SU-DHL-6 (cell line): Measurements from ENCODE around the gene PANK2.

Experiments
- H2AFZ ChIP-seq: fragments of 200-600 bp; sonication (generic); 2 replicates; pipeline ENCODE4 v1.6.1; 2014; ENCODE audit warnings: low read depth, mild to moderate bottlenecking, moderate library complexity, mixed read lengths, antibody characterized with exemption, low read length; ENCODE audit not compliant: severe bottlenecking
- H3F3A ChIP-seq: fragments of 200-600 bp; shearing (Covaris generic); 2 replicates; pipeline ENCODE4 v1.6.0; 2016; ENCODE audit warnings: antibody characterized with exemption, mild to moderate bottlenecking; ENCODE audit not compliant: insufficient read depth
- H3K27ac ChIP-seq: fragments of 200-600 bp; sonication (generic); 2 replicates; pipeline ENCODE4 v1.5.1; 2016; ENCODE audit warnings: low read depth, mild to moderate bottlenecking, low read length, moderate library complexity, mixed read lengths
- H3K27me3 ChIP-seq: fragments of 200-600 bp; sonication (generic), shearing (Covaris generic); 2 replicates; pipeline ENCODE4 v1.6.0; 2014; ENCODE audit warnings: mild to moderate bottlenecking, low read length
- H3K36me3 ChIP-seq: fragments of 200-600 bp; sonication (generic); 2 replicates; pipeline ENCODE4 v1.6.1; 2014; ENCODE audit warnings: mild to moderate bottlenecking, low read length, mixed read lengths
- H3K4me2 ChIP-seq: fragments of 300-600, 200-600 bp; shearing (Covaris generic), sonication (generic); 2 replicates; pipeline ENCODE4 v1.6.0; 2014; ENCODE audit warnings: low read length, low read depth, mild to moderate bottlenecking; ENCODE audit not compliant: poor library complexity, severe bottlenecking
- H3K4me3 ChIP-seq: fragments of 200-600 bp; sonication (generic); 2 replicates; pipeline ENCODE4 v1.5.1; 2014; ENCODE audit warnings: antibody characterized with exemption, low read length, mild to moderate bottlenecking, mixed read lengths; ENCODE audit not compliant: insufficient read depth, poor library complexity, severe bottlenecking
- H3K79me2 ChIP-seq: fragments of 200-600 bp; sonication (generic); 2 replicates; pipeline ENCODE4 v1.6.1; 2014; ENCODE audit warnings: mild to moderate bottlenecking, low read length, moderate library complexity; ENCODE audit not compliant: insufficient read depth
- H3K9ac ChIP-seq: fragments of 200-600 bp; sonication (generic); 2 replicates; pipeline ENCODE4 v1.7.0; 2014; ENCODE audit warnings: mild to moderate bottlenecking, low read length
- H3K9me2 ChIP-seq: fragments of 200-600 bp; sonication (generic); replicated peaks from 2 replicates; pipeline ENCODE4 v1.6.1; 2014; ENCODE audit warnings: low read length; ENCODE audit not compliant: insufficient read depth
- H3K9me3 ChIP-seq: fragments of 200-600 bp; sonication (generic); 2 replicates; pipeline ENCODE4 v1.6.1; 2014; ENCODE audit warnings: low read length, mixed read lengths; ENCODE audit not compliant: insufficient read depth
- H4K20me1 ChIP-seq: fragments of 200-600 bp; sonication (generic); 2 replicates; pipeline ENCODE4 v1.6.1; 2014; ENCODE audit warnings: low read depth, mild to moderate bottlenecking, antibody characterized with exemption, low read length, moderate library complexity, mixed read lengths
- CTCF ChIP-seq: fragments of 200-600 bp; sonication (generic); IDR thresholded peaks from one replicate; pipeline ENCODE4 v1.5.1; 2017; ENCODE audit warnings: antibody characterized with exemption, mild to moderate bottlenecking, low read length, moderate library complexity; ENCODE audit not compliant: insufficient read depth, poor library complexity, severe bottlenecking
- EZH2phosphoT487 ChIP-seq: fragments of 200-600 bp; sonication (generic), shearing (Covaris generic); conservative IDR thresholded peaks from 2 replicates; pipeline ENCODE4 v1.6.1; 2018; ENCODE audit warnings: mild to moderate bottlenecking, antibody characterized with exemption, low read length, moderate library complexity, mixed read lengths

PANK2 gene

GRCh38 chr20:3932681-3933080 is 43.5 kb downstream of the PANK2 start:
- Histone ChIP-seq H3K79me2 (no peaks in the 10 kb centered on the region), H3K27me3 (no peaks in the 10 kb centered on the region), H2AFZ (no peak overlapping the region), H3K9me3 (no peaks in the 10 kb centered on the region), H4K20me1 (no peaks in the 10 kb centered on the region), H3K4me3 (no peak overlapping the region), H3K27ac (no peak overlapping the region), H3K36me3 (no peaks in the 10 kb centered on the region), H3K9me2 (no peaks in the 10 kb centered on the region), H3F3A (peaks cover 12% of the 10 kb centered on the region), H3K4me2 (no peak overlapping the region), H3K9ac (no peak overlapping the region)
- no peak for TF ChIP-seq CTCF
- no peak for TF ChIP-seq EZH2phosphoT487

GRCh38 chr20:3933218-3933617 is 44.0 kb downstream of the PANK2 start:
- Histone ChIP-seq H3K4me2 (no peak overlapping the region), H2AFZ (no peak overlapping the region), H3K4me3 (no peak overlapping the region)

GRCh38 chr20:3934624-3935023 is 45.4 kb downstream of the PANK2 start:
- Histone ChIP-seq H3K4me3 (no peak overlapping the region), H2AFZ (no peak overlapping the region), H3F3A (no peaks in the 10 kb centered on the region), H3K79me2 (no peaks in the 10 kb centered on the region), H3K9ac (no peak overlapping the region), H3K27me3 (no peaks in the 10 kb centered on the region), H4K20me1 (no peaks in the 10 kb centered on the region), H3K36me3 (no peaks in the 10 kb centered on the region), H3K27ac (no peak overlapping the region), H3K9me3 (no peaks in the 10 kb centered on the region), H3K9me2 (no peaks in the 10 kb centered on the region), H3K4me2 (no peak overlapping the region)
- TF ChIP-seq EZH2phosphoT487 = no peak
- no peak for TF ChIP-seq CTCF

More at GRCh38 chr20:3933218-3933617, 44.0 kb downstream of the PANK2 start:
- H3K9me3 ChIP-seq = no peaks in the 10 kb centered on the region
- H3F3A ChIP-seq = peaks cover 8% of the 10 kb centered on the region; the same call in 1 of the 2 replicates
- H4K20me1 ChIP-seq = no peaks in the 10 kb centered on the region
- H3K79me2 ChIP-seq = no peaks in the 10 kb centered on the region
- H3K9me2 ChIP-seq = no peaks in the 10 kb centered on the region
- TF ChIP-seq CTCF (no peak), EZH2phosphoT487 (no peak)
- no peak overlapping the region for H3K27ac ChIP-seq
- no peaks in the 10 kb centered on the region for H3K27me3 ChIP-seq
- no peaks in the 10 kb centered on the region for H3K36me3 ChIP-seq
- no peak overlapping the region for H3K9ac ChIP-seq
